Measurements from ENCODE around the gene DERL3. TPM values are rescaled to one million over a fixed set of nuclear protein-coding genes. Genes with fewer than 3 reads are reported as not detected.

The DERL3 gene
- total and polyA plus RNA-seq, 2 of the 13 experiments (the other 11 are each of a cell fraction or from before 2014, with no cell fraction given): not detected

DNA sequence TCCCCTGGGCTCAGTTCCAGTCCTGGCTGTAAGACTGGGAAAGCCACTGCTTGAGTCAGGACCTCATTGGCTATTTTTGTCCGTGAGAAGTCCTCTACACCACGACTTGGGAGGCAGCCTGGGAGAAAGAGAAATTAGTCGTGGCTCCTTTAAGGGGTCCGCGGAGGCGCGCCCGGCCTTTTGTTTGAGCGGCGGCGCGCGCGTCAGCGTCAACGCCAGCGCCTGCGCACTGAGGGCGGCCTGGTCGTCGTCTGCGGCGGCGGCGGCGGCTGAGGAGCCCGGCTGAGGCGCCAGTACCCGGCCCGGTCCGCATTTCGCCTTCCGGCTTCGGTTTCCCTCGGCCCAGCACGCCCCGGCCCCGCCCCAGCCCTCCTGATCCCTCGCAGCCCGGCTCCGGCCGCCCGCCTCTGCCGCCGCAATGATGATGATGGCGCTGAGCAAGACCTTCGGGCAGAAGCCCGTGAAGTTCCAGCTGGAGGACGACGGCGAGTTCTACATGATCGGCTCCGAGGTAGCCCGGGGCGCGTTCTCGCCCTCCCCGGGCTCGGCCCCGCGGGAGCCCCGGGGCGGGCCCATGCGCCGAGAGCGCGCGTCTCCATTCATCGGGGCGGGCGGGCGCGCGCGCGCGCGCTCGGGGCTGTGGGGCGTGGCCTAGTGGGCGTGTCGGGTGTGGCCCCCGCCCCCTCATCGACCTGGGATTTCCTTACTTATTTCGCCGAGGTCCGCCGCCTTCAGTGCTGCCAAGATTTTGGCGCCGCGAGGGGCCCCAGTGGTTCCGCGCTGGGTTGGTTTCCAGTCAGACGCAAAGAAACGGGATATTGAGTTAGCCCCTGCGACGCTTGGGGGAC is 51.8 kb downstream of the DERL3 start, which contains the start of gene SMARCB1 (continued):
- TF ChIP-seq, protein P1, sequence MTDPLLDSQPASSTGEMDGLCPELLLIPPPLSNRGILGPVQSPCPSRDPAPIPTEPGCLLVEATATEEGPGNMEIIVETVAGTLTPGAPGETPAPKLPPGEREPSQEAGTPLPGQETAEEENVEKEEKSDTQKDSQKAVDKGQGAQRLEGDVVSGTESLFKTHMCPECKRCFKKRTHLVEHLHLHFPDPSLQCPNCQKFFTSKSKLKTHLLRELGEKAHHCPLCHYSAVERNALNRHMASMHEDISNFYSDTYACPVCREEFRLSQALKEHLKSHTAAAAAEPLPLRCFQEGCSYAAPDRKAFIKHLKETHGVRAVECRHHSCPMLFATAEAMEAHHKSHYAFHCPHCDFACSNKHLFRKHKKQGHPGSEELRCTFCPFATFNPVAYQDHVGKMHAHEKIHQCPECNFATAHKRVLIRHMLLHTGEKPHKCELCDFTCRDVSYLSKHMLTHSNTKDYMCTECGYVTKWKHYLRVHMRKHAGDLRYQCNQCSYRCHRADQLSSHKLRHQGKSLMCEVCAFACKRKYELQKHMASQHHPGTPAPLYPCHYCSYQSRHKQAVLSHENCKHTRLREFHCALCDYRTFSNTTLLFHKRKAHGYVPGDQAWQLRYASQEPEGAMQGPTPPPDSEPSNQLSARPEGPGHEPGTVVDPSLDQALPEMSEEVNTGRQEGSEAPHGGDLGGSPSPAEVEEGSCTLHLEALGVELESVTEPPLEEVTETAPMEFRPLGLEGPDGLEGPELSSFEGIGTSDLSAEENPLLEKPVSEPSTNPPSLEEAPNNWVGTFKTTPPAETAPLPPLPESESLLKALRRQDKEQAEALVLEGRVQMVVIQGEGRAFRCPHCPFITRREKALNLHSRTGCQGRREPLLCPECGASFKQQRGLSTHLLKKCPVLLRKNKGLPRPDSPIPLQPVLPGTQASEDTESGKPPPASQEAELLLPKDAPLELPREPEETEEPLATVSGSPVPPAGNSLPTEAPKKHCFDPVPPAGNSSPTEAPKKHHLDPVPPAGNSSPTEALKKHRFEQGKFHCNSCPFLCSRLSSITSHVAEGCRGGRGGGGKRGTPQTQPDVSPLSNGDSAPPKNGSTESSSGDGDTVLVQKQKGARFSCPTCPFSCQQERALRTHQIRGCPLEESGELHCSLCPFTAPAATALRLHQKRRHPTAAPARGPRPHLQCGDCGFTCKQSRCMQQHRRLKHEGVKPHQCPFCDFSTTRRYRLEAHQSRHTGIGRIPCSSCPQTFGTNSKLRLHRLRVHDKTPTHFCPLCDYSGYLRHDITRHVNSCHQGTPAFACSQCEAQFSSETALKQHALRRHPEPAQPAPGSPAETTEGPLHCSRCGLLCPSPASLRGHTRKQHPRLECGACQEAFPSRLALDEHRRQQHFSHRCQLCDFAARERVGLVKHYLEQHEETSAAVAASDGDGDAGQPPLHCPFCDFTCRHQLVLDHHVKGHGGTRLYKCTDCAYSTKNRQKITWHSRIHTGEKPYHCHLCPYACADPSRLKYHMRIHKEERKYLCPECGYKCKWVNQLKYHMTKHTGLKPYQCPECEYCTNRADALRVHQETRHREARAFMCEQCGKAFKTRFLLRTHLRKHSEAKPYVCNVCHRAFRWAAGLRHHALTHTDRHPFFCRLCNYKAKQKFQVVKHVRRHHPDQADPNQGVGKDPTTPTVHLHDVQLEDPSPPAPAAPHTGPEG (CRISPR knock-in tag; IDR thresholded peaks at IDR 0.05): peak; percentile 81
- TF ChIP-seq HNRNPUL1 (IDR thresholded peaks at IDR 0.05; ENCODE audit: low read depth, low read length): no peak
- TF ChIP-seq TAF15 (IDR thresholded peaks at IDR 0.05; ENCODE audit: low read depth, low read length, poor library complexity, severe bottlenecking): peak; percentile 69
- TF ChIP-seq HMG20B (CRISPR knock-in tag; conservative IDR thresholded peaks at IDR 0.05): no peak
- TF ChIP-seq THAP9 (CRISPR knock-in tag; IDR thresholded peaks at IDR 0.05; ENCODE audit: borderline replicate concordance): no peak
- peak; percentile 75 for TF ChIP-seq ZNF18 (CRISPR knock-in tag; IDR thresholded peaks at IDR 0.05; ENCODE audit: insufficient replicate concordance)
- no peak for TF ChIP-seq EHMT2 (IDR thresholded peaks at IDR 0.05; ENCODE audit: borderline replicate concordance, low read depth, low read length)
- TF ChIP-seq ZNF563 (CRISPR knock-in tag; IDR thresholded peaks at IDR 0.05): peak; percentile 87
- TF ChIP-seq, protein P2, sequence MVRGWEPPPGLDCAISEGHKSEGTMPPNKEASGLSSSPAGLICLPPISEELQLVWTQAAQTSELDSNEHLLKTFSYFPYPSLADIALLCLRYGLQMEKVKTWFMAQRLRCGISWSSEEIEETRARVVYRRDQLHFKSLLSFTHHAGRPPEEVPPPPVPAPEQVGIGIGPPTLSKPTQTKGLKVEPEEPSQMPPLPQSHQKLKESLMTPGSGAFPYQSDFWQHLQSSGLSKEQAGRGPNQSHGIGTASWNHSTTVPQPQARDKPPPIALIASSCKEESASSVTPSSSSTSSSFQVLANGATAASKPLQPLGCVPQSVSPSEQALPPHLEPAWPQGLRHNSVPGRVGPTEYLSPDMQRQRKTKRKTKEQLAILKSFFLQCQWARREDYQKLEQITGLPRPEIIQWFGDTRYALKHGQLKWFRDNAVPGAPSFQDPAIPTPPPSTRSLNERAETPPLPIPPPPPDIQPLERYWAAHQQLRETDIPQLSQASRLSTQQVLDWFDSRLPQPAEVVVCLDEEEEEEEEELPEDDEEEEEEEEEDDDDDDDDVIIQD (CRISPR knock-in tag; IDR thresholded peaks at IDR 0.05; ENCODE audit: low read depth): no peak
- TF ChIP-seq, protein P3, sequence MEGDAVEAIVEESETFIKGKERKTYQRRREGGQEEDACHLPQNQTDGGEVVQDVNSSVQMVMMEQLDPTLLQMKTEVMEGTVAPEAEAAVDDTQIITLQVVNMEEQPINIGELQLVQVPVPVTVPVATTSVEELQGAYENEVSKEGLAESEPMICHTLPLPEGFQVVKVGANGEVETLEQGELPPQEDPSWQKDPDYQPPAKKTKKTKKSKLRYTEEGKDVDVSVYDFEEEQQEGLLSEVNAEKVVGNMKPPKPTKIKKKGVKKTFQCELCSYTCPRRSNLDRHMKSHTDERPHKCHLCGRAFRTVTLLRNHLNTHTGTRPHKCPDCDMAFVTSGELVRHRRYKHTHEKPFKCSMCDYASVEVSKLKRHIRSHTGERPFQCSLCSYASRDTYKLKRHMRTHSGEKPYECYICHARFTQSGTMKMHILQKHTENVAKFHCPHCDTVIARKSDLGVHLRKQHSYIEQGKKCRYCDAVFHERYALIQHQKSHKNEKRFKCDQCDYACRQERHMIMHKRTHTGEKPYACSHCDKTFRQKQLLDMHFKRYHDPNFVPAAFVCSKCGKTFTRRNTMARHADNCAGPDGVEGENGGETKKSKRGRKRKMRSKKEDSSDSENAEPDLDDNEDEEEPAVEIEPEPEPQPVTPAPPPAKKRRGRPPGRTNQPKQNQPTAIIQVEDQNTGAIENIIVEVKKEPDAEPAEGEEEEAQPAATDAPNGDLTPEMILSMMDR (CRISPR knock-in tag; IDR thresholded peaks at IDR 0.05): no peak; the same call in 1 of the 2 replicates
- TF ChIP-seq SALL1 (CRISPR knock-in tag; IDR thresholded peaks at IDR 0.05): peak; percentile 31; the same call in 1 of the 2 replicates
- TF ChIP-seq SP140L (CRISPR knock-in tag; IDR thresholded peaks at IDR 0.05; ENCODE audit: borderline replicate concordance): no peak
- TF ChIP-seq ZFP41 (CRISPR knock-in tag; IDR thresholded peaks at IDR 0.05; ENCODE audit: borderline replicate concordance): no peak
